PFSK-1 (cell line): ENCODE data around the gene IKZF2.

Experiments used
- POLR2AphosphoS5 ChIP-seq: IDR thresholded peaks from 2 replicates; pipeline ENCODE4 v1.6.1; 2012; ENCODE audit warnings: low read depth, mild to moderate bottlenecking, control low read depth, low read length, moderate library complexity
- REST ChIP-seq, 2 experiments: IDR thresholded peaks; 2 replicates each; pipeline versions ENCODE4 v1.6.1 to v1.8.0; 2011 to 2012; ENCODE audit warnings: low read depth in 2 of 2, low read length in 2 of 2, control low read depth in 1 of 2, inconsistent platforms in 1 of 2, mild to moderate bottlenecking in 1 of 2, moderate library complexity in 1 of 2; ENCODE audit not compliant: insufficient read depth in 1 of 2
- SIN3A ChIP-seq: IDR thresholded peaks from 2 replicates; pipeline ENCODE4 v1.6.1; 2012; ENCODE audit warnings: mild to moderate bottlenecking, low read length, moderate library complexity, borderline replicate concordance; ENCODE audit not compliant: insufficient read depth
- TAF1 ChIP-seq: IDR thresholded peaks from 2 replicates; pipeline ENCODE4 v1.6.1; 2012; ENCODE audit warnings: low read length, control low read depth, borderline replicate concordance; ENCODE audit not compliant: insufficient read depth

GRCh38 chr2:213078686-213079085 is 72.7 kb downstream of the IKZF2 start:
- no peak for TF ChIP-seq REST (IDR thresholded peaks at IDR 0.05; ENCODE audit: insufficient read depth in 1 of 2, low read depth in 2 of 2, low read length in 2 of 2)
- TF ChIP-seq POLR2AphosphoS5: no peak
- TF ChIP-seq SIN3A: no peak
- TF ChIP-seq TAF1: no peak
